AG04449 (cell line): ENCODE data around the gene SNCAIP.
A peak's percentile ranks its signal among the peaks of the same experiment; 100 is the strongest.

Experiments
- CTCF ChIA-PET: fragments of 350-600 bp; formaldehyde crosslinking; extraction: SDS; loops from one replicate; lab custom pipeline; 2021; ENCODE audit warnings: antibody characterized with exemption; lab: Yijun Ruan, JAX
- POLR2A ChIA-PET: fragments of 400-600, 350-600 bp; formaldehyde crosslinking; extraction: SDS; loops from one replicate; lab custom pipeline; 2020; ENCODE audit warnings: antibody characterized with exemption, inconsistent platforms; lab: Yijun Ruan, JAX
- DNase-seq: peaks from one replicate; pipeline ENCODE4 v3.0.0-alpha.2; 2010; ENCODE audit warnings: low read depth, low spot score
- H3K4me3 ChIP-seq: 2 replicates; pipeline ENCODE4 v1.5.1; 2011; ENCODE audit warnings: low read depth, mild to moderate bottlenecking, control low read depth, low read length
- CTCF ChIP-seq: IDR thresholded peaks from one replicate; pipeline ENCODE4 v1.5.1; 2011; ENCODE audit warnings: mild to moderate bottlenecking, moderate library complexity, low read length, control low read depth, inconsistent platforms; ENCODE audit not compliant: insufficient read depth; ENCODE audit errors: missing control alignments

Gene SNCAIP

DNA sequence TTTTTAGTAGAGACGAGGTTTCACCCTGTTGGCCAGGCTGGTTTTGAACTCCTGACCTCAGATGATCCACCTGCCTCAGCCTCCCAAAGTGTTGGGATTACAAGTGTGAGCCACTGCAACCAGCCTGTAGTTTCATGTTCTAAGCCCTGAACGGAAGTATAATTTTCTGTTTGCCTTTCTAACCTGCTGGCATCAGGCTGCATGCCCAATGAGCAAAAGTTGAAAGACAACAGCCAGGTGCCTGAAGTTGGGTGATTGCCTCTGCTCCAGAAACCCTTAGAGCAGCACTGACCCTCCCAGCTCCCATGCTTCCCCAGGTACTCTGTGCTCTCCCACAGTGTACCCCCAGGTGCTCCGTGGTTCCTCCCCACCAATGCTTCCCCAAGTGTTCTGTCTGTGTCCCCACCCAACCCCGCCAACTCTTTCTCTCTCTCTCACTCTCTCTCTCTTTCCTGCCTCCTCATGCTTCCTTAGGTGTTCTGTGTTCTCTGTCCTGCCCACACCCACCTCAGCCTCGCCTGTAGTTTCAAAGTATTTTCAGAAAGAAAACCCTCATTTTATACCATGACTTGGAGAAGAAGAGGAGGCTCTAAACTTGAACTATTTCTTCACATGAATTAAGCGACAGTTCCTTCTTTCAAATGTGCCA lies 145.3 kb downstream of the SNCAIP start:
- DNase-seq, result no peak
- CTCF ChIA-PET, result interaction anchor here (1.2 to 1.6 kb wide), 2 partner anchors 11 to 261 kb away, joined by 3 to 4 read pairs; no protein-coding TSS in a partner anchor
- no peak overlapping the region for H3K4me3 ChIP-seq
- no peak for TF ChIP-seq CTCF
- POLR2A ChIA-PET, result no interaction called here

DNA sequence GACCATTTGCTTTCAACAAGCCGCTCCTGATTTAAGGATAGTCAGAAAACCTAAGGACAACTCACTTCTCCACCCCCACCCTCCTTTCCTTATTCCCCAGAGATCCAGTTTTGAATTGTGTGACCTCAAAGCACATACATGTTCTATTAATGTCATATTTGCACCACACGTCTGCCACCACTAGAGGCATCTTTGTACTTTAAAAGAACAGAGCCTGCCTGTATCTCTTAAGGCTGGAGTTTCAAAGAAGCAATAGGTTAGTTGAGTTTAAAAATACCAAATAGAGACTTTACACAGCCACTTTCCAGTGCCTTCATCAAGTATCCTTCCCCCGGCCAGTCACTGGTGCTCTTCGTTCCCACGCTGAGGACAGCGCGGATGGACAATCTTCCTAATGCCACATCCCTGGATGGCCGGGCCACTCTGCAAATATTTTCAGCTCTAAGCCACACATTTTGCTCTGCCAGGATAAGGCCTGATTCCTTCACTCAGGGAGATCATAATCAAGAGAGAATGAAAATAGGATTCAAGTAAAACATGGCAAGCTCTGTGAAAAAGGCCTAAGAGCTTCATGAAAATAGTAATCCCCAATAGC lies 146.3 kb downstream of the SNCAIP start:
- ChIA-PET POLR2A (no interaction called here), CTCF (interaction anchor here (0.5 to 1.6 kb wide), 2 partner anchors 37 to 262 kb away, joined by 3 to 4 read pairs; no protein-coding TSS in a partner anchor)
- no peak overlapping the region for H3K4me3 ChIP-seq
- no peak for DNase-seq
- peak; percentile 54 for TF ChIP-seq CTCF

- TF ChIP-seq CTCF, result no peak
- H3K4me3 ChIP-seq, result no peak overlapping the region
- DNase-seq, result no peak
- ChIA-PET CTCF (interaction anchor here (1.1 kb wide), 1 partner anchor 38 kb away, joined by 3 read pairs; no protein-coding TSS in a partner anchor), POLR2A (no interaction called here)
Measured at GRCh38 chr5:122462486-122462885, 150.4 kb downstream of the SNCAIP start.

DNA sequence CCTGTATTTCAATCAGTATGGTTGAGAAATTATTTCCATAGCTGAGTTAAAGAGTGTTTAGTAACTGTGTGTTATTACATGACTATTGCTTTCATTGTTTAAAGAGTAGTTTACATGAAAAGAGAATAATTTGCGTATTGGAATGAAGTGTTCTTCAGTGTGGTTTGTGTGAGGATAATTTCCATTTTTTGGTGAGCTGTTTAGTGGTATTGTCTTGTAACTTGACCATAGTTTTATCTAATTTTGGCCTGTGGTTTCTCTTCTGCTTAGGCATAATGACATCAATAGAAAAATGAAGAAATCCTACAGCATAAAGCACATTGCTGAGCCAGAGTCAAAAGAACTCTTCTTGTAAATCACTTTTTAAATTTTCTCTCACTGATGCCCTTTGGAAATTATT lies 151.2 kb downstream of the SNCAIP start:
- POLR2A ChIA-PET, result no interaction called here
- CTCF ChIA-PET, result interaction anchor here (0.6 kb wide), 1 partner anchor 605 kb away, joined by 3 read pairs; no protein-coding TSS in a partner anchor
- TF ChIP-seq CTCF, result no peak
- H3K4me3 ChIP-seq, result no peak overlapping the region
- DNase-seq, result no peak

GRCh38 chr5:122464191-122464590 lies 152.2 kb downstream of the SNCAIP start:
- no peak for DNase-seq
- CTCF ChIA-PET, result no interaction called here
- POLR2A ChIA-PET, result no interaction called here
- no peak overlapping the region for H3K4me3 ChIP-seq
- no peak for TF ChIP-seq CTCF

DNA sequence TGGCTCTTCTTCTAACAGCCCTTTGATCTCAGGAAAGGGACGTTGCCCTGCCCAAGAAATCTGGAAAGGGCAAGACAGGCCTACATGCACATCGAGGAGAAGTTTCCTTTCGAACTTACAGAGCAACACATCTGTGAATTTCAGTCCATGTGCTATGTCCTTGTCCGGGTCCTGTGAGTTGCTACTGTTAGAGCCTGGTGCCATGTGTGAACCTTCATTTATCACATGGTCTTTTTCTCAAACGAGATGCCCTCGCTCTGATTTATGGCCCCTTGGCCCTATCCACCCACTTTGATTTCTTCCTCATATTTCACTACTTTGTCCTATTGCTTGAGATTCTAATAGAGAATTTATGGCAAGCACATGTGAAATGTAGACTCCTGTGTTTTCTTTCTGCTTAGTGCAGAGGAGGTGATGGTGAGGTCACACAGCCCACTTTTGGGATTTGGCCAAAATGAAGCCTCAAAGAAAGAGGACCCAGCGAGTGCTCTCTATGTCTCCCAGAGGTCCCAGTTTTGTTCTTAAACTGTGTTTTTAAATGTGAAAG lies 153.1 kb downstream of the SNCAIP start:
- POLR2A ChIA-PET, result no interaction called here
- no peak for TF ChIP-seq CTCF
- CTCF ChIA-PET, result no interaction called here
- no peak for DNase-seq
- H3K4me3 ChIP-seq, result no peak overlapping the region
